SK-N-SH treated with all-trans-retinoic acid at 6 μM for 48 hours (cell line): Measurements from ENCODE around the gene RXRA.
A peak's percentile ranks its signal among the peaks of the same experiment; 100 is the strongest.

Experiments used
- ATAC-seq: fragments of 200-7000 bp; cut with Tn5 transposase; 3 replicates; pipeline ENCODE4 v1.9.1; 2020; ENCODE audit warnings: mild to moderate bottlenecking, moderate library complexity
- ARNTL ChIP-seq: fragments of 450-650 bp; formaldehyde crosslinking; IDR thresholded peaks from 2 replicates; pipeline ENCODE4 v1.5.0; 2020; ENCODE audit warnings: low read depth, mild to moderate bottlenecking, moderate library complexity, borderline replicate concordance
- BACH2 ChIP-seq: fragments of 250-450 bp; sonication (Bioruptor Pico); IDR thresholded peaks from 2 replicates; pipeline ENCODE4 v1.9.0; 2021; ENCODE audit warnings: mild to moderate bottlenecking, borderline replicate concordance
- CREB5 ChIP-seq: fragments of 250-450 bp; sonication (Bioruptor Pico); IDR thresholded peaks from 2 replicates; pipeline ENCODE4 v1.5.1; 2020; ENCODE audit warnings: low read depth, mild to moderate bottlenecking, moderate library complexity
- CSDC2 ChIP-seq: fragments of 250-450 bp; sonication (Bioruptor Pico); IDR thresholded peaks from 2 replicates; pipeline ENCODE4 v1.5.0; 2020; ENCODE audit warnings: mild to moderate bottlenecking, moderate library complexity
- CSRNP3 ChIP-seq: fragments of 250-450 bp; sonication (Bioruptor Pico); IDR thresholded peaks from 2 replicates; pipeline ENCODE4 v1.5.1; 2021; ENCODE audit warnings: mild to moderate bottlenecking, moderate library complexity
- ESRRG ChIP-seq: fragments of 250-450 bp; sonication (Bioruptor Pico); IDR thresholded peaks from 2 replicates; pipeline ENCODE4 v1.6.1; 2021; ENCODE audit warnings: mild to moderate bottlenecking
- ISL1 ChIP-seq: fragments of 250-450 bp; sonication (Bioruptor Pico); IDR thresholded peaks from 2 replicates; pipeline ENCODE4 v2.1.2; 2022; ENCODE audit warnings: mild to moderate bottlenecking, moderate library complexity
- OSR1 ChIP-seq: fragments of 250-450 bp; sonication (Bioruptor Pico); IDR thresholded peaks from 2 replicates; pipeline ENCODE4 v1.8.0; 2022; ENCODE audit warnings: moderate library complexity, mild to moderate bottlenecking, inconsistent platforms
- PATZ1 ChIP-seq: fragments of 250-450 bp; sonication (Bioruptor Pico); IDR thresholded peaks from 2 replicates; pipeline ENCODE4 v1.8.0; 2020; ENCODE audit warnings: mild to moderate bottlenecking, moderate library complexity, borderline replicate concordance
- POU6F1 ChIP-seq: fragments of 250-450 bp; sonication (Bioruptor Pico); IDR thresholded peaks from 2 replicates; pipeline ENCODE4 v1.8.0; 2021; ENCODE audit warnings: low read depth, mild to moderate bottlenecking, moderate library complexity, borderline replicate concordance
- RARB ChIP-seq: fragments of 250-450 bp; sonication (Bioruptor Pico); IDR thresholded peaks from 2 replicates; pipeline ENCODE4 v1.8.0; 2021; ENCODE audit warnings: mild to moderate bottlenecking, moderate library complexity
- TCF4 ChIP-seq: fragments of 250-450 bp; sonication (Bioruptor Pico); IDR thresholded peaks from 2 replicates; pipeline ENCODE4 v1.8.0; 2021; ENCODE audit warnings: mild to moderate bottlenecking, moderate library complexity, borderline replicate concordance
- TOX ChIP-seq: fragments of 250-450 bp; sonication (Bioruptor Pico); IDR thresholded peaks from 2 replicates; pipeline ENCODE4 v1.8.0; 2021; ENCODE audit warnings: mild to moderate bottlenecking, moderate library complexity, borderline replicate concordance
- TSHZ2 ChIP-seq: fragments of 250-450 bp; sonication (Bioruptor Pico); IDR thresholded peaks from 2 replicates; pipeline ENCODE4 v1.5.0; 2020; ENCODE audit warnings: mild to moderate bottlenecking, moderate library complexity
- ZC3H10 ChIP-seq: fragments of 250-450 bp; sonication (Bioruptor Pico); IDR thresholded peaks from 2 replicates; pipeline ENCODE4 v1.5.1; 2021; ENCODE audit warnings: mild to moderate bottlenecking, moderate library complexity
- ZFP3 ChIP-seq: fragments of 250-450 bp; sonication (Bioruptor Pico); IDR thresholded peaks from 2 replicates; pipeline ENCODE4 v1.5.0; 2020; ENCODE audit warnings: mild to moderate bottlenecking, moderate library complexity
- ZFP30 ChIP-seq: fragments of 450-650 bp; formaldehyde crosslinking; IDR thresholded peaks from 2 replicates; pipeline ENCODE4 v1.5.0; 2022; ENCODE audit warnings: mild to moderate bottlenecking, moderate library complexity
- ZNF565 ChIP-seq: fragments of 450-650 bp; formaldehyde crosslinking; conservative IDR thresholded peaks from 2 replicates; pipeline ENCODE4 v1.5.0; 2020; ENCODE audit warnings: low read depth, mild to moderate bottlenecking, moderate library complexity
- ZNF70 ChIP-seq: fragments of 450-650 bp; formaldehyde crosslinking; IDR thresholded peaks from 2 replicates; pipeline ENCODE4 v1.5.0; 2020; ENCODE audit warnings: mild to moderate bottlenecking, moderate library complexity
- ZNF8 ChIP-seq: fragments of 450-650 bp; formaldehyde crosslinking; IDR thresholded peaks from 2 replicates; pipeline ENCODE4 v1.5.0; 2020; ENCODE audit warnings: mild to moderate bottlenecking, moderate library complexity

RXRA gene

GRCh38 chr9:134442486-134443173, 116.4 kb downstream of the RXRA start:
- ATAC-seq = peak; percentile 58
- TF ChIP-seq ZFP3 (CRISPR knock-in tag) (no peak), ZNF8 (CRISPR knock-in tag) (no peak), TSHZ2 (CRISPR knock-in tag) (no peak), ZC3H10 (CRISPR knock-in tag) (no peak), ISL1 (CRISPR knock-in tag) (no peak), ZFP30 (no peak), RARB (no peak), CSDC2 (CRISPR knock-in tag) (no peak), CREB5 (CRISPR knock-in tag) (no peak), TOX (CRISPR knock-in tag) (no peak), PATZ1 (CRISPR knock-in tag) (no peak), ZNF70 (CRISPR knock-in tag) (no peak), BACH2 (CRISPR knock-in tag) (no peak), ESRRG (CRISPR knock-in tag) (no peak), ARNTL (CRISPR knock-in tag) (no peak), TCF4 (CRISPR knock-in tag) (no peak)

GRCh38 chr9:134443174-134444037, 117.2 kb downstream of the RXRA start:
- ATAC-seq = peak; percentile 93
- no peak for TF ChIP-seq OSR1 (CRISPR knock-in tag)
- TF ChIP-seq CSRNP3 = no peak
- no peak for TF ChIP-seq TCF4 (CRISPR knock-in tag)
- TF ChIP-seq PATZ1 (CRISPR knock-in tag) = no peak
- no peak for TF ChIP-seq ZFP30
- TF ChIP-seq TOX (CRISPR knock-in tag) = no peak
- TF ChIP-seq POU6F1 (CRISPR knock-in tag) = no peak
- TF ChIP-seq CSDC2 (CRISPR knock-in tag) = no peak
- TF ChIP-seq BACH2 (CRISPR knock-in tag) = no peak
- no peak for TF ChIP-seq ZNF565 (CRISPR knock-in tag)
- no peak for TF ChIP-seq RARB
- TF ChIP-seq ZNF8 (CRISPR knock-in tag) = no peak
- TF ChIP-seq CREB5 (CRISPR knock-in tag) = no peak
- TF ChIP-seq ZNF70 (CRISPR knock-in tag) = no peak
- TF ChIP-seq ISL1 (CRISPR knock-in tag) = no peak
